Duodenal mucosa (tissue), 2 donors: Measurements from ENCODE around the gene TNNI3K.

Experiments used
- H3K27ac ChIP-seq: one replicate; pipeline ENCODE4 v1.7.0; 2013; ENCODE audit warnings: low read depth, low read length
- H3K27me3 ChIP-seq, 2 donors: one replicate each; pipeline ENCODE4 v1.7.0; 2013; ENCODE audit warnings: low read length in 2 of 2, control low read depth in 1 of 2; ENCODE audit not compliant: insufficient read depth in 2 of 2, control insufficient read depth in 1 of 2
- H3K36me3 ChIP-seq, 2 donors: one replicate each; pipeline ENCODE4 v1.7.0; 2013; ENCODE audit warnings: low read length in 2 of 2, control low read depth in 1 of 2; ENCODE audit not compliant: insufficient read depth in 2 of 2, control insufficient read depth in 1 of 2
- H3K4me1 ChIP-seq, 2 donors: one replicate each; pipeline ENCODE4 v1.7.0; 2013; ENCODE audit warnings: low read length in 2 of 2, control low read depth in 1 of 2; ENCODE audit not compliant: insufficient read depth in 2 of 2, control insufficient read depth in 1 of 2
- H3K4me3 ChIP-seq, 2 donors: one replicate each; pipeline ENCODE4 v1.7.0; 2013; ENCODE audit warnings: low read length in 2 of 2, low read depth in 1 of 2
- H3K9ac ChIP-seq, 2 donors: one replicate each; pipeline ENCODE4 v1.7.0; 2013; ENCODE audit warnings: low read length in 2 of 2, low read depth in 1 of 2
- H3K9me3 ChIP-seq, 2 donors: one replicate each; pipeline ENCODE4 v1.7.0; 2013; ENCODE audit warnings: low read length in 2 of 2, control low read depth in 1 of 2; ENCODE audit not compliant: control insufficient read depth in 1 of 2

The TNNI3K gene

DNA sequence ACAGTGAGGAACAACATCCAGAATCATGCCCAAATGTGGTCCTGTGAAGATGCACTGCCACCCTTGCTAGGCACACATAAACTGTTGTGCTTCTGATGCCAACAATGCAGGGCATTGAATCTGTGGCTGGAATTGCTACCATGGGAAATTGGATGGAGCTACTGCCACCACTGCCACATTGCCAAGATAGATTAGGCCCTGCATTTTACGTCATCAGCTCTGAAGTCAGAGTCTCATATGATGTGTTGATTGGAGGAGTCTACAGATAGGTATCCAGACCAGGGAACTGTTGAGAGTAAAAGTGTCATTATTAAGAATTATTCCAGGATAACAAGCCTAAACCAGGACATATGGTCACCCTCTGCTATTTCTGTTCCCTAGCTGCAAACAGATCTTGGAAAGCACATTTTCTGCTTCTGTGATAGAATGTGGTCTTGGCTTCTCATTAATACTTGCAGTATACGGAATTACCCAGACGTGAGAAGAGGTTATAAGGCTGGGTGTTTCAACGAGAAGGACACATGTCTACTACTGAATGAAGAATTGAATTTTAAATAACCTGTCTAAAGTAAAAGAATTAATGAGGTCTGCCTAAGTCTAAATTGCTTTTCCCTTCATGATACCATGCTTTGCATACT, 106.6 kb downstream of the TNNI3K start:
- H3K36me3 ChIP-seq, result no peaks in the 10 kb centered on the region
- no peak overlapping the region for H3K4me3 ChIP-seq
- no peaks in the 10 kb centered on the region for H3K9me3 ChIP-seq
- no peaks in the 10 kb centered on the region for H3K4me1 ChIP-seq
- H3K27ac ChIP-seq, result no peak overlapping the region
- no peak overlapping the region for H3K9ac ChIP-seq
- H3K27me3 ChIP-seq, result no peaks in the 10 kb centered on the region

DNA sequence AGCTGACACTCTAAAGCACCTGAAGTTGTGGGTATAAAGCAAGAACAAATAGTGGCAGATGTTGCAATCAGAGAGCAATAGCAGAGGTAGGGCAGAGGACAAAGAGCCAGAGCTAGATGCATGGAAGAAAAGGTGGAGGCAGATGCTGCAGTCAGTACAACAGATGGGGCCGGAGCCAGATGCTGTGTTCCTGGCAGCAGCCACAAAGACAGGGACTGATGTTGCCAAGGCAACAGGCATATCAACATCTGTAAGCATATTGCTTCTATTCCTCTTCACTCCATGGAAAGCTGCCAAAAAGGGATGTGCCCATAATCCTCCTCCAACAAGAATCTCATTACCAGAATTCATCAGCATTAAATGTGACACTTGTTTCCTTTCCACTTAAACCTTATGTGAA, 108.0 kb downstream of the TNNI3K start:
- Histone ChIP-seq H3K36me3 (no peaks in the 10 kb centered on the region), H3K4me1 (no peaks in the 10 kb centered on the region), H3K4me3 (no peak overlapping the region), H3K27me3 (no peaks in the 10 kb centered on the region), H3K27ac (no peak overlapping the region), H3K9ac (no peak overlapping the region), H3K9me3 (no peaks in the 10 kb centered on the region)

- Histone ChIP-seq H3K9me3 (no peaks in the 10 kb centered on the region), H3K27me3 (no peaks in the 10 kb centered on the region), H3K36me3 (no peaks in the 10 kb centered on the region), H3K9ac (no peak overlapping the region), H3K4me3 (no peak overlapping the region), H3K27ac (no peak overlapping the region), H3K4me1 (no peaks in the 10 kb centered on the region)
Observed at GRCh38 chr1:74344387-74344786, 109.2 kb downstream of the TNNI3K start.

DNA sequence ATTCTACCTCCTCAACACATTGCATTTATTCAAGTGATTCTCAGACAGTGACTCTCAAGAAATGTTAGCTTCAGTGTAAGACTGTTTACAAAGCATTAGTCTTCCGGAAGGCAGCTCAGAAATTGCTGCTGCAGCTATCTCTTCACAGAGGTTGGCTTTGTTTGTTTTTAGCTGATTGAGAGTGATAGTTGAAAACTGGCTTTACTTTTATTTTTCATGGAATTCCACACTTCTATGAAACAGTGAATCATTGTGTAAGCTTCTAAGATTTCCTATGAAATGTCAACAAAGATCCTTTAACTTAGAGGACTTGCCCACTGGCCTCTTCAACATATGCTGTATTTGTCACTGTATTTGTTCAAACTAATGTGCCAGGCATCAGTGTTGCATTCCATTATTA, 121.3 kb downstream of the TNNI3K start:
- H3K27ac ChIP-seq, result no peak overlapping the region
- no peak overlapping the region for H3K9ac ChIP-seq
- no peaks in the 10 kb centered on the region for H3K9me3 ChIP-seq
- H3K4me1 ChIP-seq, result no peaks in the 10 kb centered on the region
- H3K36me3 ChIP-seq, result no peaks in the 10 kb centered on the region
- no peak overlapping the region for H3K4me3 ChIP-seq
- H3K27me3 ChIP-seq, result no peaks in the 10 kb centered on the region

- H3K4me3 ChIP-seq, result no peak overlapping the region
- no peaks in the 10 kb centered on the region for H3K4me1 ChIP-seq
- H3K9ac ChIP-seq, result no peak overlapping the region
- H3K9me3 ChIP-seq, result no peaks in the 10 kb centered on the region
- H3K27ac ChIP-seq, result no peak overlapping the region
- no peaks in the 10 kb centered on the region for H3K36me3 ChIP-seq
- H3K27me3 ChIP-seq, result no peaks in the 10 kb centered on the region
Observed at GRCh38 chr1:74357150-74357549, 122.0 kb downstream of the TNNI3K start.

DNA sequence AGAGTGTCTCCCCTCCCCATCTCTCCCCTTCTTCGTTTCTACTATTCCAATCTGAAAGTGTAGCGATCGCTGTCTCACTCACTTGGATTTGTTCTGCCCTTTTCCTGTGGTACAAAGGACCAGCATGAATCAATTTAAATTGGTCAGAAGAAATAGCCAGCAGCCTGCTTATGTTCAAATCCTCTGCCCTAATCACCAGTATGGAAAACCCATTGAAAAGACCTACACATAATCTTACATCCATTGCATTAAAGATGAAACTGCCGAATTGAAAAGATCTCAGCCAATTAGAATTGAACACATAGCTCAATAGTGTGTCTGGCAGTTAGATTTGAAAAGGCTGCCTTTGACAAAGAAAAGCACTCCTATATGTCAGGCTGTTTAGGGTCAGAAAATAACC, 122.6 kb downstream of the TNNI3K start:
- H3K27ac ChIP-seq, result no peak overlapping the region
- H3K36me3 ChIP-seq, result no peaks in the 10 kb centered on the region
- H3K9me3 ChIP-seq, result no peaks in the 10 kb centered on the region
- H3K9ac ChIP-seq, result no peak overlapping the region
- H3K4me1 ChIP-seq, result no peaks in the 10 kb centered on the region
- H3K4me3 ChIP-seq, result no peak overlapping the region
- no peaks in the 10 kb centered on the region for H3K27me3 ChIP-seq

GRCh38 chr1:74362691-74363090, 127.5 kb downstream of the TNNI3K start:
- H3K27ac ChIP-seq, result no peak overlapping the region
- H3K4me3 ChIP-seq, result no peak overlapping the region
- H3K9me3 ChIP-seq, result no peaks in the 10 kb centered on the region
- no peaks in the 10 kb centered on the region for H3K27me3 ChIP-seq
- no peaks in the 10 kb centered on the region for H3K4me1 ChIP-seq
- H3K9ac ChIP-seq, result no peak overlapping the region
- H3K36me3 ChIP-seq, result no peaks in the 10 kb centered on the region

DNA sequence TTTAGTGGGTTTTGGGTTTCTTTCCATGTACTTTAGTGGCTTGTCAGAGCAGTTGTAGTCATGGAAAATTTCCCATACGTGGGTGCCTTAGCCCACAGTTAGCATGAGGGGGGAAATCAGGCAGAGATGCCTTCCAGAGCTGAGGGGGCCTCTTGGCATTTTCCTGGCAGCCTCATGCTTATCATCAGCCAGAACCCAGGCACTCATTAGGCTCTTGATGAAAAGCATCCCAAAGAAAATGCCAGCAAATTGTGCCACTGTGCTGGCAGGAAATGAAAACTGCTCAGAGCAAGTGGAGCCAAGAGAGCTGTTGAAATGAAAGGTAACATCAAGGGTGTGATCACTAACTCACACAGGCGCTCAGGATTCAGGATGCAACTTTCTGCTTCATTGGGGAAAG, 128.0 kb downstream of the TNNI3K start:
- no peak overlapping the region for H3K9ac ChIP-seq
- H3K9me3 ChIP-seq, result no peaks in the 10 kb centered on the region
- H3K36me3 ChIP-seq, result no peaks in the 10 kb centered on the region
- no peak overlapping the region for H3K27ac ChIP-seq
- no peak overlapping the region for H3K4me3 ChIP-seq
- no peaks in the 10 kb centered on the region for H3K4me1 ChIP-seq
- H3K27me3 ChIP-seq, result no peaks in the 10 kb centered on the region

GRCh38 chr1:74367175-74367813, 132.1 kb downstream of the TNNI3K start:
- no peaks in the 10 kb centered on the region for H3K4me1 ChIP-seq
- H3K27me3 ChIP-seq, result no peaks in the 10 kb centered on the region
- H3K36me3 ChIP-seq, result no peaks in the 10 kb centered on the region
- H3K4me3 ChIP-seq, result no peak overlapping the region
- H3K9me3 ChIP-seq, result no peaks in the 10 kb centered on the region
- no peak overlapping the region for H3K9ac ChIP-seq
- no peak overlapping the region for H3K27ac ChIP-seq

- no peak overlapping the region for H3K4me3 ChIP-seq
- no peaks in the 10 kb centered on the region for H3K4me1 ChIP-seq
- H3K9me3 ChIP-seq, result no peaks in the 10 kb centered on the region
- no peaks in the 10 kb centered on the region for H3K36me3 ChIP-seq
- H3K27me3 ChIP-seq, result no peaks in the 10 kb centered on the region
- H3K27ac ChIP-seq, result no peak overlapping the region
- no peak overlapping the region for H3K9ac ChIP-seq
Observed at GRCh38 chr1:74368335-74368734, 133.1 kb downstream of the TNNI3K start.
